Left renal pelvis (tissue), 4 donors: ENCODE data around the gene LPAR3. TPM values are rescaled to one million over a fixed set of nuclear protein-coding genes. Genes with fewer than 3 reads are reported as not detected.
"Not testable (repeated sequence)": the region's sequence is repeated elsewhere in the genome, so short reads cannot be mapped to it uniquely, and the experiment has no call there.

Experiments
- DNase-seq, 4 donors: peaks; one replicate each; pipeline ENCODE4 v3.0.0-alpha.2; 2013; ENCODE audit warnings: low read depth in 4 of 4, low spot score in 3 of 4
- polyA plus RNA-seq, 4 donors: library from polyadenylated mRNA; unstranded; fragments of 120-200 nt; gene quantifications; one replicate each; pipeline ENCODE4 v1.2.1, GENCODE V29; 2013; ENCODE audit not compliant: insufficient read length in 4 of 4

LPAR3 gene
- 1 to 10 TPM in 2 of 4 donors, under 1 TPM in 2; 0.25 to 1.2 (median 1.0) TPM for polyA plus RNA-seq

- DNase-seq: no peak
These were observed at the start of gene LPAR3 for GRCh38 chr1:84892705-84893618. Gene LPAR3 (minus strand): TSS chr1:84893206. CDS start chr1:84866120, 27,086 bp downstream.

GRCh38 chr1:84941843-84942242 is 48.8 kb upstream of the LPAR3 start:
- no peak for DNase-seq

GRCh38 chr1:84940481-84940880 is 47.5 kb upstream of the LPAR3 start:
- no peak for DNase-seq

GRCh38 chr1:84939761-84940160 is 46.8 kb upstream of the LPAR3 start:
- no peak for DNase-seq

- no peak for DNase-seq
These were observed 46.1 kb upstream of the LPAR3 start for GRCh38 chr1:84939151-84939550.

GRCh38 chr1:84936116-84936810 is 43.3 kb upstream of the LPAR3 start:
- peak; percentile 53 to 62 (median 59) for DNase-seq

- no peak for DNase-seq
These were observed 40.1 kb upstream of the LPAR3 start for GRCh38 chr1:84933011-84933611.

- no peak for DNase-seq
These were observed 37.8 kb upstream of the LPAR3 start for GRCh38 chr1:84930831-84931230.

GRCh38 chr1:84930329-84930728 is 37.3 kb upstream of the LPAR3 start:
- DNase-seq: no peak

GRCh38 chr1:84929581-84929980 is 36.6 kb upstream of the LPAR3 start:
- DNase-seq: no peak

- no peak for DNase-seq
These were observed 36.0 kb upstream of the LPAR3 start for GRCh38 chr1:84928979-84929378.

GRCh38 chr1:84923317-84923716 is 30.3 kb upstream of the LPAR3 start:
- DNase-seq: no peak

GRCh38 chr1:84920159-84920558 is 27.2 kb upstream of the LPAR3 start:
- DNase-seq: no peak

GRCh38 chr1:84919461-84919970 is 26.5 kb upstream of the LPAR3 start:
- no peak for DNase-seq

- peak in 1 of 4 donors; percentile 27 for DNase-seq
These were observed 25.8 kb upstream of the LPAR3 start for GRCh38 chr1:84918726-84919336.

GRCh38 chr1:84916897-84917296 is 23.9 kb upstream of the LPAR3 start:
- DNase-seq: no peak

- no peak for DNase-seq
These were observed 20.5 kb upstream of the LPAR3 start for GRCh38 chr1:84913555-84913892.

GRCh38 chr1:84912726-84913554 is 19.9 kb upstream of the LPAR3 start:
- no peak for DNase-seq

GRCh38 chr1:84908746-84909464 is 15.9 kb upstream of the LPAR3 start:
- DNase-seq: not testable (repeated sequence)
